NT2/D1 (cell line): Measurements from ENCODE around the gene RADIL.

Source experiments
- YY1 ChIP-seq: IDR thresholded peaks from 2 replicates; pipeline ENCODE4 v1.6.1; 2011; ENCODE audit not compliant: insufficient read length, insufficient read depth
- ZNF274 ChIP-seq: IDR thresholded peaks from 2 replicates; pipeline ENCODE4 v1.6.1; 2011; ENCODE audit warnings: mild to moderate bottlenecking, low read depth, low read length

- TF ChIP-seq ZNF274 (no peak), YY1 (no peak)
These were observed 76.4 kb downstream of the RADIL start for GRCh38 chr7:4806983-4807597.
